Progenitor cell of endocrine pancreas (in vitro differentiated cells): ENCODE data around the gene CERS4. TPM values are rescaled to one million over a fixed set of nuclear protein-coding genes. Genes with fewer than 3 reads are reported as not detected.
A peak's percentile ranks its signal among the peaks of the same experiment; 100 is the strongest.

Source experiments
- DNase-seq: peaks from one replicate; pipeline ENCODE4 v3.0.0; 2021; ENCODE audit warnings: low spot score; ENCODE audit not compliant: unreplicated experiment
- H3K27ac Mint-ChIP-seq: 2 replicates; pipeline ENCODE4 v1.8.0; 2021; ENCODE audit warnings: mild to moderate bottlenecking, moderate library complexity, mixed read lengths
- H3K27me3 Mint-ChIP-seq: 2 replicates; pipeline ENCODE4 v1.8.0; 2021; ENCODE audit warnings: mixed read lengths
- H3K36me3 Mint-ChIP-seq: 2 replicates; pipeline ENCODE4 v1.8.0; 2022; ENCODE audit warnings: mixed read lengths; ENCODE audit not compliant: insufficient read depth
- H3K4me1 Mint-ChIP-seq: 2 replicates; pipeline ENCODE4 v1.8.0; 2021; ENCODE audit warnings: low read depth, mixed read lengths
- H3K4me3 Mint-ChIP-seq: 2 replicates; pipeline ENCODE4 v1.8.0; 2021; ENCODE audit warnings: low read depth, mild to moderate bottlenecking, moderate library complexity, mixed read lengths
- H3K9me3 Mint-ChIP-seq: 2 replicates; pipeline ENCODE4 v1.8.0; 2021; ENCODE audit warnings: low read depth, mixed read lengths
- CTCF ChIP-seq: fragments of 200-600 bp; sonication (generic); IDR thresholded peaks from one replicate; pipeline ENCODE4 v1.5.0; 2021; ENCODE audit warnings: antibody characterized with exemption, mild to moderate bottlenecking; ENCODE audit not compliant: unreplicated experiment
- total RNA-seq: library from RNA; stranded (reverse); gene quantifications from 2 replicates; pipeline ENCODE4 v1.2.1, GENCODE V29; 2021

Gene CERS4
- total RNA-seq, 1 donor from 2014 or later: 78.4 TPM

DNA sequence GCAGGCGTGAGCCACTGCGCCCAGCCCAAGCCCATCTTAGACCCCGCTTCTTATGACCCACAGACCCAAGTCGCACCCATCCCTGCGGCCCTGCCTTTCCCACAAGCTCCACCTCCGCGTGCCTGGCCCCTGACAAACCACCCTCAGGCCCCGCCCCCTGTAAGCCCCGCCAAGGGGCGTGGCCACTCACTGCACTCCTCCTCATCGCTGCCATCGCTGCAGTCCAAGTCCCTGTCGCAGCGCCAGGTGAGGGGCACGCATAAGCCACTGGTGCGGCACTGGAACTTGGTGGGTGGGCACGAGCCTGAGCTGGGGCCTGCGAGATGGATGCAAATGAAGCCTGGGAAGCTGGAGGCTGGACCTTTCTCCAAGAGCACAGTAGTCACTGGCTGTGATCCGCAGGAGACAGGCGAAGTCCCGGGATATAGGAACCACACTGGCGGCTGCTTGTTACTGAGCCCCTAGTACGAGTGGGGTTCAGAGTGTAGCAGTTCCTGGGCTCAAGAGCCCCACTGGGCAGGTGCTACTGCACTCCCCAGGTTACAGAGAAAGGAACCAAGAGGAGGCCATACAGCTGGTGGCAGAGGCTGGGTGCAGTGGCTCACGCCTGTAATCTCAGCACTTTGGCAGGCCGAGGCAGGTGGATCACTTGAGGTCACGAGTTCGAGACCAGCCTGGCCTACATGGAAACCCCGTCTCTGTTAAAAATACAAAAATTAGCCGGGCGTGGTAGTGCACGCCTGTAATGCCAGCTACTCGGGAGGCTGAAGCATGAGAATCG is 95.9 kb downstream of the CERS4 start:
- Mint-ChIP-seq H3K9me3 (no peaks in the 10 kb centered on the region), H3K4me3 (no peak overlapping the region), H3K27ac (no peak overlapping the region), H3K36me3 (peaks cover 4% of the 10 kb centered on the region), H3K4me1 (peaks cover 17% of the 10 kb centered on the region), H3K27me3 (no peaks in the 10 kb centered on the region)
- no peak for TF ChIP-seq CTCF
- peak; percentile 9 for DNase-seq

DNA sequence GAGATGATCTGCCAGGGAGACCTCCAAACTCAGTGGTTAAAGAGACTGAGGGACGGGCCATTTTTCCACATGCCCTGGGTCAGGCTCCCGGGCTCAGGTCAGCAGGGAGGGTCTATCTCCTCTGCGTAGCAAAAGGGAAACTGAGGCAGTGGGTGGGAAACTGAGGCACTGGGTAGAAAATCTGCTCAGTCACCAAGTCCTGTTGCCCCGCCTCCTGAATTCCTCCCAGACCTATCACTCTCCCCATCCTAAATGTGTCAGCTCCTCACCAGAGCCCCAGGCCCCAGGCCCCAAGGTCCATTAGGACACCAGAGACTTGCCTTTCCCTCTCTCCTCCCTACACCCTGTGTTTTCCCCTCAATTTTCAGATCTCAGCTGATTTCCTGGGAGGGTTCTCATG is 96.6 kb downstream of the CERS4 start:
- no peak overlapping the region for H3K4me3 Mint-ChIP-seq
- H3K9me3 Mint-ChIP-seq: no peaks in the 10 kb centered on the region
- H3K27me3 Mint-ChIP-seq: no peaks in the 10 kb centered on the region
- DNase-seq: peak; percentile 5
- no peak for TF ChIP-seq CTCF
- peaks cover 17% of the 10 kb centered on the region for H3K4me1 Mint-ChIP-seq
- H3K27ac Mint-ChIP-seq: no peak overlapping the region
- H3K36me3 Mint-ChIP-seq: peaks cover 4% of the 10 kb centered on the region

GRCh38 chr19:8306235-8307054 is 97.3 kb downstream of the CERS4 start:
- H3K9me3 Mint-ChIP-seq: no peaks in the 10 kb centered on the region
- H3K4me3 Mint-ChIP-seq: peak overlapping the region; percentile 93
- H3K27ac Mint-ChIP-seq: peak overlapping the region; percentile 15
- DNase-seq: peak; percentile 7
- peaks cover 17% of the 10 kb centered on the region for H3K4me1 Mint-ChIP-seq
- no peak for TF ChIP-seq CTCF
- no peaks in the 10 kb centered on the region for H3K27me3 Mint-ChIP-seq
- peaks cover 5% of the 10 kb centered on the region for H3K36me3 Mint-ChIP-seq

GRCh38 chr19:8307400-8307964 is 98.3 kb downstream of the CERS4 start:
- H3K27ac Mint-ChIP-seq: peak overlapping the region; percentile 97
- peaks cover 5% of the 10 kb centered on the region for H3K36me3 Mint-ChIP-seq
- DNase-seq: peak; percentile 9
- H3K4me3 Mint-ChIP-seq: peak overlapping the region; percentile 93
- no peaks in the 10 kb centered on the region for H3K27me3 Mint-ChIP-seq
- TF ChIP-seq CTCF: peak; percentile 30
- H3K9me3 Mint-ChIP-seq: no peaks in the 10 kb centered on the region
- peaks cover 17% of the 10 kb centered on the region for H3K4me1 Mint-ChIP-seq
